GM10248 (cell line): ENCODE data around the gene PIP.
"Not testable (repeated sequence)": the region's sequence is repeated elsewhere in the genome, so short reads cannot be mapped to it uniquely, and the experiment has no call there.

Experiments used
- CTCF ChIA-PET: fragments of 300-600 bp; sonication (Branson Sonifier 250); formaldehyde crosslinking; extraction: SDS; loops from one replicate; lab custom pipeline; 2021; ENCODE audit warnings: antibody characterized with exemption; lab: Yijun Ruan, JAX
- POLR2A ChIA-PET: fragments of 350-650 bp; sonication (Branson Sonifier 250); formaldehyde crosslinking; extraction: SDS; loops from one replicate; lab custom pipeline; 2020; ENCODE audit warnings: antibody characterized with exemption; lab: Yijun Ruan, JAX
- DNase-seq: peaks from one replicate; pipeline ENCODE4 v3.0.0; 2012; ENCODE audit errors: extremely low spot score
- CTCF ChIP-seq: IDR thresholded peaks from 2 replicates; pipeline ENCODE4 v1.5.1; 2012; ENCODE audit warnings: mild to moderate bottlenecking, low read depth; ENCODE audit errors: extremely low read depth, missing control alignments, control extremely low read depth

Gene PIP

GRCh38 chr7:143147070-143147469 lies 15.2 kb downstream of the PIP start:
- DNase-seq, result no peak
- CTCF ChIA-PET, result no interaction called here
- TF ChIP-seq CTCF, result no peak
- POLR2A ChIA-PET, result no interaction called here

DNA sequence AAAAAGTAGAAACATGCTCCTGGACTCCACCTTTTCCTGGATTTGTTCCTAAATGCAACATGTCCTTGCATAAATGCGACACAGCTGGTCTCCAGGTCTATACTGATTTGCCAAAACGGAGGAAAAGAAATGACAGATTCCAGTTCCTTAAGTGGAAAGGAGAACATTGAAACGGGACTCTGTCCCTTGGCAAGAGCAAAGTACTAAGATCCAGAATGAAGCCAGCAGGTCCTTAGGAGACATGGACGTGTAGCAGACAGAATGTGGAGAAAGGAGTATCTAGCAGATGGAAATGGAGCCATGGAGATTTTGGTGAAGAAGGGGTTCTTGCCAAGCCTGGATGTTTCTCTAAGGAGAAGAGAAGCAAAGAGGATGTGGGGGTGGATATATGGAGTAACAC lies 16.2 kb downstream of the PIP start:
- CTCF ChIA-PET, result no interaction called here
- POLR2A ChIA-PET, result no interaction called here
- DNase-seq, result no peak
- no peak for TF ChIP-seq CTCF

- POLR2A ChIA-PET, result no interaction called here
- CTCF ChIA-PET, result no interaction called here
- TF ChIP-seq CTCF, result no peak
- DNase-seq, result no peak
Measured at GRCh38 chr7:143148651-143149050, 16.8 kb downstream of the PIP start.

DNA sequence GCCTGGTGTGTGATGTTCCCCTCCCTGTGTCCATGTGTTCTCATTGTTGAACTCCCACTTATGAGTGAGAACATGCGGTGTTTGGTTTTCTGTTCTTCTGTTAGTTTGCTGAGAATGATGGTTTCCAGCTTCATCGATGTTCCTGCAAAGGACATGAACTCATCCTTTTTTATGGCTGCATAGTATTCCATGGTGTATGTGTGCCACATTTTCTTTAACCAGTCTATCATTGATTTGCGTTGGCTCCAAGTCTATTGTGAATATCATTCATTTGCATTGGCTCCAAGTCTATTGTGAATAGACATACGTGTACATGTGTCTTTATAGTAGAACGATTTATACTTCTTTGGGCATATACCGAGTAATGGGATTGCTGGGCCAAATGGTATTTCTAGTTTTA lies 18.8 kb downstream of the PIP start:
- CTCF ChIA-PET, DNase-seq, POLR2A ChIA-PET: not testable (repeated sequence)

DNA sequence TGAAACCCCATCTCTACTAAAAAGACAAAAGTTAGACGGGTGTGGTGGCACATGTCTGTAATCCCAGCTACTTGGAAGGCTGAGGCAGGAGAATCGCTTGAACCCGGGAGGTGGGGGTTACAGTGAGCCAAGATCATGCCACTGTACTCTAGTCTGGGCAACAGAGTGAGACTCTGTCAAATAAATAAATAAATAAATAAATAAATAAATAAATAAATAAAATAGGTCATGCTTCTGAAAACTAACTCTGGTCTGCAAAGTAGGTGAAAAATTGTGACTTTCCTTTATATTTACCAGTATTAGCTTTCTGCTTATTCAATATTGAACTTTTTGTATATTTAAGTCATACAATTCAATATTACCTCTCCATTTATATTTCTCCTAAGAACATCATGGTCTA lies 26.7 kb downstream of the PIP start:
- CTCF ChIA-PET, DNase-seq, POLR2A ChIA-PET: not testable (repeated sequence)

- no peak for DNase-seq
- CTCF ChIA-PET, result interaction anchor here (1.4 kb wide), 1 partner anchor 43 kb away, joined by 5 read pairs; no protein-coding TSS in a partner anchor
- no peak for TF ChIP-seq CTCF
- POLR2A ChIA-PET, result no interaction called here
Measured at GRCh38 chr7:143171697-143172096, 39.8 kb downstream of the PIP start.

- no peak for DNase-seq
- ChIA-PET POLR2A (no interaction called here), CTCF (interaction anchor here (1.3 to 1.4 kb wide), 2 partner anchors 43 to 68 kb away, joined by 3 to 5 read pairs; no protein-coding TSS in a partner anchor)
- TF ChIP-seq CTCF, result no peak
Measured at GRCh38 chr7:143172354-143172753, 40.5 kb downstream of the PIP start.

DNA sequence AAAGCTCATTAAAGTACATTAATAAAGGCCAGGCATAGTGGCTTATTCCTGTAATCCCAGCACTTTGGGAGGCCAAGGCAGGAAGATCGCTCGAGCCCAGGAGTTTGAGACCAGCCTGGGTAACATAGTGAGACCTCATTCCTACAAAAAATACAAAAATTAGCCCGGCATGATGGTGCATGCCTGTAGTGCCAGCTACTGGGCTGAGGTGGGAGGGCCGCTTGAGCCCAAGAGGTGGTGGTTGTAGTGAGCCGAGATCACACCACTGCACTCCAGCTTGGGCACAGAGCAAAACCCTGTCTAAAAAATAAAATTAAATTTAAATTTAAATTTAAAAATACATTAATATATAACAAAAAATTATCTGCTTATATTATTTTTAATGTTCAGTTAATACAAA lies 44.3 kb downstream of the PIP start:
- CTCF ChIA-PET, result interaction anchor here (2.4 kb wide), 1 partner anchor 39 kb away, joined by 7 read pairs; no protein-coding TSS in a partner anchor
- no peak for TF ChIP-seq CTCF
- no peak for DNase-seq
- POLR2A ChIA-PET, result no interaction called here
